HG03064 (cell line): ENCODE data around the gene PRR27.
"Not testable (repeated sequence)": the region's sequence is repeated elsewhere in the genome, so short reads cannot be mapped to it uniquely, and the experiment has no call there.

Source experiments
- ATAC-seq: cut with Tn5 transposase; IDR thresholded peaks from one replicate; pipeline ENCODE4 v1.9.1; 2021; ENCODE audit warnings: low read depth; ENCODE audit not compliant: unreplicated experiment

PRR27 gene

DNA sequence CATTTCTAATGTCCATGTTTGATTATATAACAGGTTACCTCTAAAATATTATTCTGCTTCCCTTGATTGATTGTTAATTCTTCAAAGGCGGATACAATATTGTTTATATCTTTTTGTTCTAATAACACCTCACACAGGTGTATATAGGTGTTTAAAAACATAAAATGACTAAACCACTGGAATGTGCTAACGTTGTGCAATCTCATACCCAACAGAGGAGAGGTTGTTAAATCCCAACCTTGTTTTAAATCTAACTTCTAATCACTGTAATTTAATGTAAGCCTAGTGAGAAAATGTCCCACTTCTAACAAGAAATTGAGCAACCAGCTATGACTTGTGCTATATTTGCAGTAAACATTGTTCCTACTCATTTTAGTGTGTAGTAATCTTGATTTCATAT is 42.8 kb downstream of the PRR27 start:
- ATAC-seq: no peak

DNA sequence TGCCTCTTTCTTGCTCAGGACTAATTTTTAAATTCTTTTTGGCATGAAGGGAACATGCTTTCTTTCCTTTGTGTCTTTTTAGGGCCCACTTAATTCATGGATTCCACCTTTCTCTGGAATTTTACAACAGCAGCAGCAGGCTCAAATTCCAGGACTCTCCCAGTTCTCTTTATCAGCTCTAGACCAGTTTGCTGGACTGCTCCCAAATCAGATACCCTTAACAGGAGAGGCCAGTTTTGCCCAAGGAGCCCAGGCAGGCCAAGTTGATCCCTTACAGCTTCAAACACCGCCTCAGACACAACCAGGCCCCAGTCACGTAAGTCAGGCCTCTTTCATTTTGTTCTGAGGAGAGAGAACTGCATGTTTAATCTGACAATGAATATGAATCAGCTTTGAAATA is 43.8 kb downstream of the PRR27 start:
- ATAC-seq: no peak

DNA sequence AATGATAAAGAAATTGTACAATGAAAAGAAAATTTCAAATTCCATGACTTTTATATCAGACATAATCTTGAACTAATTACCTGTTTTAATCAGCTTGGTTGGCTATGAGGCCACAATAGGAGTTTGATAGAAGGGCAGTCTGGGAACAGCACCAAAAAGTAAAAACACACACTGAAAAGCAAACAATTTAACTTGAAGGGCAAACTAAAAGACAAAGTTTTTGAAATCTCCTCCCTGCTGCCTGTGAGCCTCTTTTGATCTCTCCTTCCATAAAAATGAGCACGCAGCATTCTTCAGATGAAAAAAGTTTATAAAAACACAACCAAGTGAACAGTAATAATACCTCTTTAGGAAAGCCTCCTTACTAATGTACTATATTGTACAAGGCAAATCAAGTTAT is 49.6 kb downstream of the PRR27 start:
- ATAC-seq: no peak

DNA sequence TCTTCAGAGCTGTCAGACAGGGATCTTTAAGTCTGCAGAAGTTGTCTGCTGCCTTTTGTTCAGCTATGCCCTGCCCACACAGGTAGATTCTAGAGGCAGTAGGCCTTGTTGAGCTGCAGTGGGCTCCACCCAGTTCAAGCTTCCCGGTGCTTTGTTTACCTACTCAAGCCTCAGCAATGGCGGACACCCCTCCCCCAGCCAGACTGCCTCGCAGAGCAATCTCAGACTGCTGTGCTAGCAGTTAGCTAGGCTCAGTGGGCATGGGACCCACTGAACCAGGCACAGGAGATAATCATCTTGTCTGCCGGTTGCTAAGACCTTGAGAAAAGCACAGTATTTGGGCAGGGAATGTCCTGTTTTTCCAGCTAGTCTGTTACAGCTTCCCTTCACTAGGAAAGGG is 58.7 kb downstream of the PRR27 start:
- ATAC-seq: not testable (repeated sequence)
